HepG2 (cell line): ENCODE results near the gene CD58. TPM values are rescaled to one million over a fixed set of nuclear protein-coding genes. Genes with fewer than 3 reads are reported as not detected.

Experiments used
- AHR ChIP-seq: IDR thresholded peaks from 2 replicates; pipeline ENCODE4 v1.6.1; 2018; ENCODE audit warnings: missing genetic modification reagents, missing compliant biosample characterization
- CTCF ChIP-seq: sonication (generic); formaldehyde crosslinking; IDR thresholded peaks from 2 replicates; pipeline ENCODE4 v1.5.0; 2020; ENCODE audit warnings: mild to moderate bottlenecking, missing genetic modification reagents, moderate library complexity
- EHMT2 ChIP-seq: fragments of 200-600 bp; sonication (generic); IDR thresholded peaks from 2 replicates; pipeline ENCODE4 v1.7.0; 2017; ENCODE audit warnings: antibody characterized with exemption, low read depth, low read length, borderline replicate concordance
- ERF ChIP-seq: IDR thresholded peaks from 2 replicates; pipeline ENCODE4 v1.6.1; 2018; ENCODE audit warnings: missing biosample characterization, missing genetic modification reagents
- HNF1B ChIP-seq: sonication (generic); formaldehyde crosslinking; IDR thresholded peaks from 2 replicates; pipeline ENCODE4 v1.5.1; 2020; ENCODE audit warnings: mild to moderate bottlenecking, moderate library complexity, missing genetic modification reagents
- HOXA3 ChIP-seq: sonication (generic); formaldehyde crosslinking; IDR thresholded peaks from 2 replicates; pipeline ENCODE4 v1.5.0; 2020; ENCODE audit warnings: missing genetic modification reagents
- NCOR1 ChIP-seq: fragments of 200-600 bp; sonication (generic); IDR thresholded peaks from 2 replicates; pipeline ENCODE4 v1.7.0; 2017; ENCODE audit warnings: antibody characterized with exemption, low read length, borderline replicate concordance
- SETDB1 ChIP-seq: sonication (generic); formaldehyde crosslinking; IDR thresholded peaks from 2 replicates; pipeline ENCODE4 v1.5.1; 2020; ENCODE audit warnings: missing genetic modification reagents, mild to moderate bottlenecking, borderline replicate concordance
- TCF7L2 ChIP-seq: IDR thresholded peaks from 2 replicates; pipeline ENCODE4 v1.6.1; 2011; ENCODE audit warnings: mild to moderate bottlenecking, low read depth, low read length, moderate library complexity
- U2AF2 ChIP-seq: fragments of 200-400 bp; formaldehyde crosslinking; IDR thresholded peaks from 2 replicates; pipeline ENCODE4 v1.6.1; 2017; ENCODE audit warnings: low read depth, mild to moderate bottlenecking, low read length
- ZNF263 ChIP-seq: sonication (generic); formaldehyde crosslinking; IDR thresholded peaks from 2 replicates; pipeline ENCODE4 v1.4.0; 2020; ENCODE audit warnings: missing genetic modification reagents
- ZNF337 ChIP-seq: sonication (generic); formaldehyde crosslinking; IDR thresholded peaks from 2 replicates; pipeline ENCODE4 v1.5.1; 2020; ENCODE audit warnings: missing genetic modification reagents, low read depth, mild to moderate bottlenecking, borderline replicate concordance
- ZNF674 ChIP-seq: sonication (generic); formaldehyde crosslinking; IDR thresholded peaks from 2 replicates; pipeline ENCODE4 v1.5.0; 2020; ENCODE audit warnings: low read depth, mild to moderate bottlenecking, missing genetic modification reagents
- ZNF777 ChIP-seq: sonication (generic); formaldehyde crosslinking; IDR thresholded peaks from 2 replicates; pipeline ENCODE4 v1.4.0; 2020; ENCODE audit warnings: missing genetic modification reagents
- ZNF816 ChIP-seq: sonication (generic); formaldehyde crosslinking; IDR thresholded peaks from 2 replicates; pipeline ENCODE4 v1.8.0; 2022; ENCODE audit warnings: missing genetic modification reagents, mild to moderate bottlenecking, borderline replicate concordance
- ZSCAN9 ChIP-seq: IDR thresholded peaks from 2 replicates; pipeline ENCODE4 v1.6.1; 2016; ENCODE audit warnings: borderline replicate concordance
- polyA plus RNA-seq, 8 experiments: library from polyadenylated mRNA; depleted of rRNA in 3 of 8; stranded (reverse) in 7 of 8; unstranded in 1 of 8; fragments of >200 nt; fragmentation: Illumina TruSeq in 4 of 8; extraction: Trizol in 4 of 8; gene quantifications; 2 replicates each; pipeline versions ENCODE4 v1.2.1 to v1.2.3, GENCODE V29; 2011 to 2016; ENCODE audit warnings: low read depth in 4 of 8, missing spikeins in 1 of 8, mixed read lengths in 1 of 8; ENCODE audit not compliant: insufficient read depth in 1 of 8
- total RNA-seq, 5 experiments: library from RNA; depleted of rRNA; stranded (reverse); fragments of >200 nt; fragmentation: Illumina TruSeq; extraction: Trizol; gene quantifications; 2 replicates each; pipeline ENCODE4 v1.2.3, GENCODE V29; 2016; ENCODE audit warnings: low read depth in 1 of 5
- TF ChIP-seq, protein P1 (sequence below): IDR thresholded peaks from 2 replicates; pipeline ENCODE4 v1.6.1; 2018; ENCODE audit warnings: missing genetic modification reagents, mild to moderate bottlenecking, missing compliant biosample characterization
- TF ChIP-seq, protein P2 (sequence below): IDR thresholded peaks from 2 replicates; pipeline ENCODE4 v1.6.1; 2016; ENCODE audit warnings: low read depth, borderline replicate concordance
- TF ChIP-seq, protein P3 (sequence below): sonication (generic); formaldehyde crosslinking; IDR thresholded peaks from 2 replicates; pipeline ENCODE4 v1.4.0; 2020; ENCODE audit warnings: missing genetic modification reagents
- TF ChIP-seq, protein P4 (sequence below): sonication (generic); formaldehyde crosslinking; IDR thresholded peaks from 2 replicates; pipeline ENCODE4 v1.4.0; 2020; ENCODE audit warnings: mild to moderate bottlenecking, missing genetic modification reagents

Gene CD58
- total and polyA plus RNA-seq, 2 of the 13 experiments (the other 11 are each of a cell fraction or from before 2014, with no cell fraction given) = 9.4 to 13.5 TPM

- TF ChIP-seq U2AF2 (no peak), TCF7L2 (no peak), ZNF674 (CRISPR knock-in tag) (no peak), HOXA3 (CRISPR knock-in tag) (peak; percentile 81; the same call in 1 of the 2 replicates), ZSCAN9 (CRISPR knock-in tag) (peak; percentile 79), ERF (CRISPR knock-in tag) (peak; percentile 86), HNF1B (CRISPR knock-in tag) (peak; percentile 82), NCOR1 (peak; percentile 87), ZNF777 (CRISPR knock-in tag) (0 out of 2 replicates have a peak, but pooled peaks have one; percentile 34), ZNF816 (CRISPR knock-in tag) (no peak), CTCF (CRISPR knock-in tag) (peak; percentile 47), EHMT2 (peak; percentile 38; the same call in 1 of the 2 replicates), AHR (CRISPR knock-in tag) (no peak), ZNF337 (0 out of 2 replicates have a peak, but pooled peaks have one; percentile 30), ZNF263 (CRISPR knock-in tag) (peak; percentile 91), SETDB1 (CRISPR knock-in tag) (no peak)
- TF ChIP-seq, protein P1, sequence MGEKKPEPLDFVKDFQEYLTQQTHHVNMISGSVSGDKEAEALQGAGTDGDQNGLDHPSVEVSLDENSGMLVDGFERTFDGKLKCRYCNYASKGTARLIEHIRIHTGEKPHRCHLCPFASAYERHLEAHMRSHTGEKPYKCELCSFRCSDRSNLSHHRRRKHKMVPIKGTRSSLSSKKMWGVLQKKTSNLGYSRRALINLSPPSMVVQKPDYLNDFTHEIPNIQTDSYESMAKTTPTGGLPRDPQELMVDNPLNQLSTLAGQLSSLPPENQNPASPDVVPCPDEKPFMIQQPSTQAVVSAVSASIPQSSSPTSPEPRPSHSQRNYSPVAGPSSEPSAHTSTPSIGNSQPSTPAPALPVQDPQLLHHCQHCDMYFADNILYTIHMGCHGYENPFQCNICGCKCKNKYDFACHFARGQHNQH (CRISPR knock-in tag) = peak; percentile 79
- TF ChIP-seq, protein P2, sequence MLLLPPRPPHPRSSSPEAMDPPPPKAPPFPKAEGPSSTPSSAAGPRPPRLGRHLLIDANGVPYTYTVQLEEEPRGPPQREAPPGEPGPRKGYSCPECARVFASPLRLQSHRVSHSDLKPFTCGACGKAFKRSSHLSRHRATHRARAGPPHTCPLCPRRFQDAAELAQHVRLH = peak; percentile 68; the same call in 1 of the 2 replicates
- TF ChIP-seq, protein P3, sequence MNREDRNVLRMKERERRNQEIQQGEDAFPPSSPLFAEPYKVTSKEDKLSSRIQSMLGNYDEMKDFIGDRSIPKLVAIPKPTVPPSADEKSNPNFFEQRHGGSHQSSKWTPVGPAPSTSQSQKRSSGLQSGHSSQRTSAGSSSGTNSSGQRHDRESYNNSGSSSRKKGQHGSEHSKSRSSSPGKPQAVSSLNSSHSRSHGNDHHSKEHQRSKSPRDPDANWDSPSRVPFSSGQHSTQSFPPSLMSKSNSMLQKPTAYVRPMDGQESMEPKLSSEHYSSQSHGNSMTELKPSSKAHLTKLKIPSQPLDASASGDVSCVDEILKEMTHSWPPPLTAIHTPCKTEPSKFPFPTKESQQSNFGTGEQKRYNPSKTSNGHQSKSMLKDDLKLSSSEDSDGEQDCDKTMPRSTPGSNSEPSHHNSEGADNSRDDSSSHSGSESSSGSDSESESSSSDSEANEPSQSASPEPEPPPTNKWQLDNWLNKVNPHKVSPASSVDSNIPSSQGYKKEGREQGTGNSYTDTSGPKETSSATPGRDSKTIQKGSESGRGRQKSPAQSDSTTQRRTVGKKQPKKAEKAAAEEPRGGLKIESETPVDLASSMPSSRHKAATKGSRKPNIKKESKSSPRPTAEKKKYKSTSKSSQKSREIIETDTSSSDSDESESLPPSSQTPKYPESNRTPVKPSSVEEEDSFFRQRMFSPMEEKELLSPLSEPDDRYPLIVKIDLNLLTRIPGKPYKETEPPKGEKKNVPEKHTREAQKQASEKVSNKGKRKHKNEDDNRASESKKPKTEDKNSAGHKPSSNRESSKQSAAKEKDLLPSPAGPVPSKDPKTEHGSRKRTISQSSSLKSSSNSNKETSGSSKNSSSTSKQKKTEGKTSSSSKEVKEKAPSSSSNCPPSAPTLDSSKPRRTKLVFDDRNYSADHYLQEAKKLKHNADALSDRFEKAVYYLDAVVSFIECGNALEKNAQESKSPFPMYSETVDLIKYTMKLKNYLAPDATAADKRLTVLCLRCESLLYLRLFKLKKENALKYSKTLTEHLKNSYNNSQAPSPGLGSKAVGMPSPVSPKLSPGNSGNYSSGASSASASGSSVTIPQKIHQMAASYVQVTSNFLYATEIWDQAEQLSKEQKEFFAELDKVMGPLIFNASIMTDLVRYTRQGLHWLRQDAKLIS (CRISPR knock-in tag) = peak; percentile 71; the same call in 1 of the 2 replicates
- TF ChIP-seq, protein P4, sequence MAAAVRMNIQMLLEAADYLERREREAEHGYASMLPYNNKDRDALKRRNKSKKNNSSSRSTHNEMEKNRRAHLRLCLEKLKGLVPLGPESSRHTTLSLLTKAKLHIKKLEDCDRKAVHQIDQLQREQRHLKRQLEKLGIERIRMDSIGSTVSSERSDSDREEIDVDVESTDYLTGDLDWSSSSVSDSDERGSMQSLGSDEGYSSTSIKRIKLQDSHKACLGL (CRISPR knock-in tag) = no peak
Observed at GRCh38 chr1:116465845-116466685, 104.8 kb downstream of the CD58 start (continued).
